ENCODE results near the gene HM13. TPM values are rescaled to one million over a fixed set of nuclear protein-coding genes. Genes with fewer than 3 reads are reported as not detected.

Gene HM13
- polyA plus RNA-seq, 1 donor (not counting 4 experiments of a cell fraction or from before 2014, with no cell fraction given): 127 TPM

DNA sequence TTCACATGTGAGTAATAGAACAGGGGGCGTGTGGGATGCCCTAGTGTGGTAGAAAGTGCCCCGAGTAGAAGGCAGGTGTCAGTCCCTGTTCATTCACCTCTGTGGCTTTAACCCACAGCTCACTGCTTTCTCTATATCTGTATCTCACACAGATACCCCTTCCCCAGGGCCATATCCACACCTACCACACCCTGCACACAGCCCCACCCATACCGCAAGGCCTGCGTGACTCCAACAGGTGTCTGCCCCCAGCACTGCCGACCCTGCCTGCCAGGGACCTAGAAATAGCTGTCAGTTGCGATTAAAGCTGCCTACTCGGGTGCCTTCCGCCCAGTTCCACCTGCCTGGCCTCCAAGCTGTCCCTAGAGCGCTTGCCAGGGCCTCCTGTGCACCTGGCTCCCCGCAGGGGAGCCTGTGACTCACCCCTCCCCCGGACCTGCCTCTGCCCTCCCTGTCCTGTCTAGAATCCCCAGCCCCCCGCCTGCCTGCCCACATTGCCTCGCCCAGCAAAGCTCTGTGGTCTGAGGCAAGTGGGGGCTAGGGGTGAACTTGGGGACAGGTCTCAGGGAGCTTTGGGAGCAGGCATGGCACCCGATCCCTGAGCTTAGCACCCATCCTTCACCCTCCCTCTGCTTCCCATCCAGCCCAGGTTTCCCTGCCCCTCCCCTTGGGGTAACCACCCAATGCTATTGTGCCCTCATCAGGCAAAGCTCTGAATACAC is 52.6 kb downstream of the HM13 start:
- peaks cover 6 to 30% of the 10 kb centered on the region in 2 experiments for H3K36me3 ChIP-seq (ENCODE audit: control insufficient read depth in 2 of 2, extremely low read depth in 1 of 2, insufficient read depth in 2 of 2, low read length in 2 of 2)
- H3K9ac ChIP-seq (ENCODE audit: control insufficient read depth, extremely low read depth, insufficient read depth, low read length): peak overlapping the region; percentile 73
- H3K4me1 ChIP-seq (ENCODE audit: control insufficient read depth, extremely low read depth, insufficient read depth, low read length): peaks cover 56% of the 10 kb centered on the region

DNA sequence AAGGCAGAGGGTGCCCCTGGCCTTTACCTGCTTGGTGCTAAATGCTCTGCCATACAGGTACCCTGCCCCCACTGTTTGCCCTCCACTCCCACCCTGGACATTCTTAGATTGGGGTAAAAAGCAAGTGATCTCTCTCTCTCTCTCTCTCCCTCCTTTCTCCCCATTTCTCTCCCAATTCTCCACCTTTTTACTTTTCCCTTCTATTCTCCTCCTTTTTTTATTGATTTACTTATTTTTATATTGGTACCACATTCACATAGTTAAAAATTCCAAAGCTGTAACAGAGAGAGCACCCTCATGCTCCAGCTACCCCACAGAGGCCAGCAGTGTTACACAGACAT is 53.1 kb downstream of the HM13 start:
- FAIRE-seq: no peak
- Histone ChIP-seq H3K27me3 (ENCODE audit: control insufficient read depth, extremely low read depth, insufficient read depth, low read length) (no peaks in the 10 kb centered on the region), H2AFZ (ENCODE audit: control insufficient read depth, low read length) (no peak overlapping the region), H4K20me1 (ENCODE audit: control insufficient read depth, extremely low read depth, insufficient read depth, low read length) (no peaks in the 10 kb centered on the region), H3K36me3 (ENCODE audit: control insufficient read depth in 2 of 2, extremely low read depth in 1 of 2, insufficient read depth in 2 of 2, low read length in 2 of 2) (peaks cover 6 to 28% of the 10 kb centered on the region in 2 experiments), H3K9me1 (ENCODE audit: control insufficient read depth, extremely low read depth, insufficient read depth, low read length) (no peaks in the 10 kb centered on the region), H3K4me3 (ENCODE audit: control insufficient read depth in 2 of 3, extremely low read depth in 1 of 3, insufficient read depth in 2 of 3, low read depth in 1 of 3, low read length in 3 of 3) (no peak overlapping the region), H3K27ac (ENCODE audit: control insufficient read depth, insufficient read depth, low read length) (peak overlapping the region; percentile 74), H3K4me1 (ENCODE audit: control insufficient read depth, extremely low read depth, insufficient read depth, low read length) (peaks cover 54% of the 10 kb centered on the region), H3K4me2 (ENCODE audit: control insufficient read depth, extremely low read depth, insufficient read depth, low read depth, low read length) (peak overlapping the region; percentile 63), H3K9ac (ENCODE audit: control insufficient read depth, extremely low read depth, insufficient read depth, low read length) (peak overlapping the region; percentile 73), H3K9me3 (ENCODE audit: control insufficient read depth, low read depth, low read length) (no peaks in the 10 kb centered on the region), H3K79me2 (ENCODE audit: control insufficient read depth, insufficient read depth, low read length) (no peaks in the 10 kb centered on the region)
- no peak for DNase-seq (ENCODE audit: low read depth, low spot score)
- TF ChIP-seq, protein P1, sequence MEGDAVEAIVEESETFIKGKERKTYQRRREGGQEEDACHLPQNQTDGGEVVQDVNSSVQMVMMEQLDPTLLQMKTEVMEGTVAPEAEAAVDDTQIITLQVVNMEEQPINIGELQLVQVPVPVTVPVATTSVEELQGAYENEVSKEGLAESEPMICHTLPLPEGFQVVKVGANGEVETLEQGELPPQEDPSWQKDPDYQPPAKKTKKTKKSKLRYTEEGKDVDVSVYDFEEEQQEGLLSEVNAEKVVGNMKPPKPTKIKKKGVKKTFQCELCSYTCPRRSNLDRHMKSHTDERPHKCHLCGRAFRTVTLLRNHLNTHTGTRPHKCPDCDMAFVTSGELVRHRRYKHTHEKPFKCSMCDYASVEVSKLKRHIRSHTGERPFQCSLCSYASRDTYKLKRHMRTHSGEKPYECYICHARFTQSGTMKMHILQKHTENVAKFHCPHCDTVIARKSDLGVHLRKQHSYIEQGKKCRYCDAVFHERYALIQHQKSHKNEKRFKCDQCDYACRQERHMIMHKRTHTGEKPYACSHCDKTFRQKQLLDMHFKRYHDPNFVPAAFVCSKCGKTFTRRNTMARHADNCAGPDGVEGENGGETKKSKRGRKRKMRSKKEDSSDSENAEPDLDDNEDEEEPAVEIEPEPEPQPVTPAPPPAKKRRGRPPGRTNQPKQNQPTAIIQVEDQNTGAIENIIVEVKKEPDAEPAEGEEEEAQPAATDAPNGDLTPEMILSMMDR (optimal IDR thresholded peaks at IDR 0.05 in 1 of 3, IDR thresholded peaks at IDR 0.05 in 1 of 3, conservative IDR thresholded peaks at IDR 0.05 in 1 of 3; ENCODE audit: extremely low read depth in 1 of 3, insufficient read depth in 2 of 3, low read length in 3 of 3): peak in 1 of 3 experiments; percentile 11
- TF ChIP-seq EZH2 (IDR thresholded peaks at IDR 0.05; ENCODE audit: low read length): no peak
- dilution Hi-C loops (cut with MboI; ENCODE audit: extremely low pct_ligation_motif_present, low sequenced_read_pairs): no loop called here

More for the DNA sequence above, 52.6 kb downstream of the HM13 start:
- FAIRE-seq: no peak
- Histone ChIP-seq H3K27ac (ENCODE audit: control insufficient read depth, insufficient read depth, low read length) (peak overlapping the region; percentile 74), H3K79me2 (ENCODE audit: control insufficient read depth, insufficient read depth, low read length) (no peaks in the 10 kb centered on the region), H2AFZ (ENCODE audit: control insufficient read depth, low read length) (no peak overlapping the region), H3K9me3 (ENCODE audit: control insufficient read depth, low read depth, low read length) (no peaks in the 10 kb centered on the region), H3K9me1 (ENCODE audit: control insufficient read depth, extremely low read depth, insufficient read depth, low read length) (no peaks in the 10 kb centered on the region), H3K27me3 (ENCODE audit: control insufficient read depth, extremely low read depth, insufficient read depth, low read length) (no peaks in the 10 kb centered on the region), H4K20me1 (ENCODE audit: control insufficient read depth, extremely low read depth, insufficient read depth, low read length) (no peaks in the 10 kb centered on the region), H3K4me2 (ENCODE audit: control insufficient read depth, extremely low read depth, insufficient read depth, low read depth, low read length) (peak overlapping the region; percentile 63), H3K4me3 (ENCODE audit: control insufficient read depth in 2 of 3, extremely low read depth in 1 of 3, insufficient read depth in 2 of 3, low read depth in 1 of 3, low read length in 3 of 3) (peak overlapping the region in 2 of 3 experiments; percentile 9 to 24)
- TF ChIP-seq, protein P1 (optimal IDR thresholded peaks at IDR 0.05 in 1 of 3, IDR thresholded peaks at IDR 0.05 in 1 of 3, conservative IDR thresholded peaks at IDR 0.05 in 1 of 3; ENCODE audit: extremely low read depth in 1 of 3, insufficient read depth in 2 of 3, low read length in 3 of 3): peak in 2 of 3 experiments; percentile 18 to 62
- no peak for TF ChIP-seq EZH2 (IDR thresholded peaks at IDR 0.05; ENCODE audit: low read length)
- dilution Hi-C loops (cut with MboI; ENCODE audit: extremely low pct_ligation_motif_present, low sequenced_read_pairs): no loop called here
- DNase-seq (ENCODE audit: low read depth, low spot score): no peak
